ENCODE measurements around the gene STARD13. TPM values are rescaled to one million over a fixed set of nuclear protein-coding genes. Genes with fewer than 3 reads are reported as not detected.

Gene STARD13
- total and polyA plus RNA-seq, 12 donors, result 7.1 to 38.3 (median 27.8) TPM

DNA sequence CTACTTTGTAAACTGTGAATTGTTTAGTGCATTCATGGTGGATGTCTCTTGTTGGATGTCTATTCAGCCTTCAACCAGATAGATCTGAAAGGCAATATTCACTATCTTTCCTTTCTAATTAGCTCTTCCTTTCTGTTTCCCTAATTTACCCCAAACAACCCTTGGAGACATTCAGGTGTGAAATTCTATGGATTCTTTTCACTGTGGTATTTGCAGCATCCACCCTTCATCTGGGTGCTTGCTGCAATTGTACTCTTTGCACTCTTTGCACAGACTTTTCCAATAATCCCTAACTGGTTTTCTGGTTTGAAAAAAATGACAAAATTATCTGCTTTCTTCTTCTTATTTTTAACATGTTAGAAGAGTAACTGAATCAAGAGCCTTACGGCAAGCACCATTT is 212.8 kb downstream of the STARD13 start:
- no peak overlapping the region for H3K4me3 ChIP-seq
- H3K27me3 ChIP-seq, result no peaks in the 10 kb centered on the region
- WGBS, 2 donors, result 98 to 100% methylated on average over 1 of the region's 1 CpG

DNA sequence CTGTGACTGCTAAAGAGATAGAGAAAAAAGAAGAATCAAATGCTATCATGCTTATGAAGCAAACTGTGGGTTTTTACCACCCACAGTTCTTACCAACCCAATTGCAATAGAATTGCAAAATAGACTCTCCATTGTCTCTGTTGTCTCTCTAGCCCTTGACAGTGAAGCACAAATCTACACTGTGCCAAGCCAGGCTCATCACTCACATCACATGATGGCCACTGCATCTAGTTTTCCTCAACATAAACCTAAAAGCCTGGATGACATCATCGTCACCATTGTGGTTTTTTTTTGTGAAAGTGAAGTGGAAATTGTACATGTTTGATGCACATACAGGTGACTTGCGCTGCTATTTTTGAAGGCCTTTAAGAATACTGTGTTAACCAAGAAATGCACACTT is 213.3 kb downstream of the STARD13 start:
- no peaks in the 10 kb centered on the region for H3K27me3 ChIP-seq
- no peak for DNase-seq

More for the DNA sequence above, 212.8 kb downstream of the STARD13 start:
- TF ChIP-seq, protein P1, sequence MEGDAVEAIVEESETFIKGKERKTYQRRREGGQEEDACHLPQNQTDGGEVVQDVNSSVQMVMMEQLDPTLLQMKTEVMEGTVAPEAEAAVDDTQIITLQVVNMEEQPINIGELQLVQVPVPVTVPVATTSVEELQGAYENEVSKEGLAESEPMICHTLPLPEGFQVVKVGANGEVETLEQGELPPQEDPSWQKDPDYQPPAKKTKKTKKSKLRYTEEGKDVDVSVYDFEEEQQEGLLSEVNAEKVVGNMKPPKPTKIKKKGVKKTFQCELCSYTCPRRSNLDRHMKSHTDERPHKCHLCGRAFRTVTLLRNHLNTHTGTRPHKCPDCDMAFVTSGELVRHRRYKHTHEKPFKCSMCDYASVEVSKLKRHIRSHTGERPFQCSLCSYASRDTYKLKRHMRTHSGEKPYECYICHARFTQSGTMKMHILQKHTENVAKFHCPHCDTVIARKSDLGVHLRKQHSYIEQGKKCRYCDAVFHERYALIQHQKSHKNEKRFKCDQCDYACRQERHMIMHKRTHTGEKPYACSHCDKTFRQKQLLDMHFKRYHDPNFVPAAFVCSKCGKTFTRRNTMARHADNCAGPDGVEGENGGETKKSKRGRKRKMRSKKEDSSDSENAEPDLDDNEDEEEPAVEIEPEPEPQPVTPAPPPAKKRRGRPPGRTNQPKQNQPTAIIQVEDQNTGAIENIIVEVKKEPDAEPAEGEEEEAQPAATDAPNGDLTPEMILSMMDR (IDR thresholded peaks at IDR 0.05), result no peak
- no peak for DNase-seq
- ATAC-seq, result no peak
- H3K36me3 ChIP-seq, result no peaks in the 10 kb centered on the region
- no peak overlapping the region for H3K27ac ChIP-seq
- no peaks in the 10 kb centered on the region for H3K4me1 ChIP-seq
- H3K9me3 ChIP-seq, result no peaks in the 10 kb centered on the region
- intact Hi-C loops (cut with DNase I), result no loop called here

DNA sequence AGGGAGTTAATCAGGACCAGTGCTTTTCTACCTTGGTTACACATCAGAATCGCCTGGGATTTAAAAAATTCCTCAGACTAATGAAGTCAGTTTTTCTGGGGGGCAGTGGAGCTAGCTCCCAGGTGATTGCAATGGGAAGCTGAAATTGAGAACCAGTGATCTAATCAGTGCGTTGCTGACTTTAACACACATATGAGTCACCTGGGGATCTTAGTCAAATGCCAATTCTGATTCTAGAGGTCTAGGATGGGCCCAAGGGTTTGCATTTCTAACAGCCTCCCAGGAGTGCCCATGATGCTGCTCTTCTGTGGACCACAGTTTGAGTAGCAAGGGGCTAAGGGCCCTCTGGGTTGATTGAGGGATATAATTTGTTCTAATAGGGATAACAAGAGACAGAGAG is 214.8 kb downstream of the STARD13 start:
- DNase-seq (no peak), ATAC-seq (no peak)
- Histone ChIP-seq H3K9me3 (no peaks in the 10 kb centered on the region), H3K27ac (no peak overlapping the region), H3K4me1 (no peaks in the 10 kb centered on the region), H3K36me3 (peaks cover 0 to 5% (median 0%) of the 10 kb centered on the region in 9 donors), H3K27me3 (no peaks in the 10 kb centered on the region), H3K4me3 (no peak overlapping the region)
- WGBS, 2 donors, result 85 to 88% methylated on average over 2 of the region's 2 CpGs
- intact Hi-C loops (cut with DNase I), result no loop called here
- TF ChIP-seq, protein P1 (IDR thresholded peaks at IDR 0.05), result no peak

More for the DNA sequence above, 213.3 kb downstream of the STARD13 start:
- Histone ChIP-seq H3K27ac (no peak overlapping the region), H3K36me3 (no peaks in the 10 kb centered on the region), H3K4me1 (no peaks in the 10 kb centered on the region), H3K9me3 (no peaks in the 10 kb centered on the region), H3K4me3 (no peak overlapping the region)
- no peak for ATAC-seq
- WGBS, 2 donors, result 96% methylated on average over 2 of the region's 2 CpGs
- intact Hi-C loops (cut with DNase I), result no loop called here
- TF ChIP-seq, protein P1 (IDR thresholded peaks at IDR 0.05), result no peak

DNA sequence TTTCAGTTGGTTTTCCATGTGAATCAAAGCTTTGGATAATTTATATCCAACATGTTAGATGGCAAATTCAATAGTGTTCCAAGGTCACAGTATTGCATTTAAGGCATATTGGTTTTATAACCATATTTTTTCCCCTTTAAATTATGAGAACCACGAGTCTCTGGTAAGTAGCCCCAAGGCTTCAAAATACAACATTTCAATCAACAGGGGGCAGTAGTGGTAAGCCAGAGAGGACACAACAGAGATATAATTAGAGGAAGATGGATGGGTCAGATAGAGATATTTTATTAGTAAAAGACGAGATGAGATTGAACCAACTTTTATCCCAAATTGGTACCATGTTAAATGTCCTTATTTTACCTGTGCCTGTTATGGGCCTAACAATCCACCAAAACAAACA is 216.2 kb downstream of the STARD13 start:
- TF ChIP-seq, protein P1 (IDR thresholded peaks at IDR 0.05), result peak in 7 of 9 donors; percentile 17 to 43 (median 37)
- no peak overlapping the region for H3K27ac ChIP-seq
- H3K36me3 ChIP-seq, result peaks cover 0 to 12% (median 0%) of the 10 kb centered on the region in 9 donors
- 77 to 88% methylated on average over 2 of the region's 2 CpGs for WGBS, 2 donors
- intact Hi-C loops (cut with DNase I), result no loop called here
- H3K4me3 ChIP-seq, result no peak overlapping the region
- DNase-seq, result no peak
- no peaks in the 10 kb centered on the region for H3K27me3 ChIP-seq
- no peaks in the 10 kb centered on the region for H3K4me1 ChIP-seq
- no peak for ATAC-seq
- no peaks in the 10 kb centered on the region for H3K9me3 ChIP-seq
